ENCODE measurements around the gene DEPDC5.

Gene DEPDC5

DNA sequence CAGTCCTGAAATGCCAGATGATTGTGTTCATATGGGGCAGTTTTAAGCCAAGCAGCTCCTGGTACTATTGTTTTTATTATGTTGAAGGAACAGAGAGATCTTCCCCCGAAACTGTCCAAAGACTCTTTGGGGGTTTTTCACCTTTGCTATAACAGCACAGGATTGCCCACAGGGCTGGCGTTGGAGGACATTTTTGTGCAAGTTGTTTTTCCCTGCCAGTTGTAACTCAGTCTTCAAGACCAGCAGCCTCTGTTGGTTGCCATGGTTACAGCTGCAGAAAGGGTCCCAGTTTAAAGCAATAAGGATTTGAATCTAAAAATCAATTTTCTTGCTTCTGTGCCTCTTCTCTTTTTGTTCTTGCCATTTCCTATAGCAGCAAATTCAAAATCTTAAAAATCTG lies 145.1 kb downstream of the DEPDC5 start:
- no peak overlapping the region for H3K4me3 ChIP-seq (ENCODE audit: low read depth in 1 of 2, low read length in 2 of 2)
- H3K79me2 ChIP-seq (ENCODE audit: insufficient read depth, low read length): no peaks in the 10 kb centered on the region
- no peaks in the 10 kb centered on the region for H3K27me3 ChIP-seq (ENCODE audit: insufficient read depth, low read length, poor library complexity)
- peaks cover 34% of the 10 kb centered on the region; the same call in 1 of the 2 replicates for H3K36me3 ChIP-seq (ENCODE audit: insufficient read depth, low read length)
- no peak overlapping the region for H3K4me2 ChIP-seq (ENCODE audit: insufficient read depth, low read length)
- no peak overlapping the region for H3K9ac ChIP-seq (ENCODE audit: low read depth, low read length)
- no peaks in the 10 kb centered on the region for H3K9me3 ChIP-seq (ENCODE audit: insufficient read depth, low read length, severe bottlenecking)
- no peaks in the 10 kb centered on the region for H3K4me1 ChIP-seq (ENCODE audit: insufficient read depth, low read length)
- H2AFZ ChIP-seq (ENCODE audit: low read depth, low read length): no peak overlapping the region
- no peak for ATAC-seq (ENCODE audit: insufficient read depth, low read depth)
- no peak overlapping the region for H3K27ac ChIP-seq (ENCODE audit: low read length)
- no peak for TF ChIP-seq EZH2 (IDR thresholded peaks at IDR 0.05; ENCODE audit: borderline replicate concordance, low read depth, low read length, severe bottlenecking)
- no peak for TF ChIP-seq CTCF (IDR thresholded peaks at IDR 0.05; ENCODE audit: borderline replicate concordance, extremely low read depth, low read length, poor library complexity, severe bottlenecking)
- DNase-seq: no peak
- H4K20me1 ChIP-seq (ENCODE audit: insufficient read depth, low read length): no peaks in the 10 kb centered on the region

DNA sequence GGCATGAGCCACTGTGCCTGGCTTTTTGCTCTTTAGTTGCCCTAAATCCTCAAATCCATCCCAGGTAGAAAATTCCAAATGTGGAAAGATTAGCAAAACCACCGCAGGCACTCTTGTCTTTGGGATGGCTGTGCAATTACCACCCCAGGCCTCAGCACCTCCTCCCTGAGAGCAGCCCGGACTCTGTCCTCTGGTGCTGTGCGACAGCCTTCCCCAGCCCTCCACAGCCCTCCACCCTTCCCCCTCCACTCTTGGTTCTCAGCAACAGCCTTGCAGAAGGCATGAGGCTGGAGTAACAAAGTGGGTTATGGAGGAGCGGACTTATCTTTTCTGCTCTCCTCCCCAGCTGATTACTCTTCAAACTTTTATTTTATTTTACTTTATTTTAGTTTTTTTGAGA lies 145.8 kb downstream of the DEPDC5 start:
- Histone ChIP-seq H3K79me2 (ENCODE audit: insufficient read depth, low read length) (no peaks in the 10 kb centered on the region), H3K4me2 (ENCODE audit: insufficient read depth, low read length) (no peak overlapping the region), H3K27ac (ENCODE audit: low read length) (no peak overlapping the region), H3K9me3 (ENCODE audit: insufficient read depth, low read length, severe bottlenecking) (no peaks in the 10 kb centered on the region), H3K27me3 (ENCODE audit: insufficient read depth, low read length, poor library complexity) (no peaks in the 10 kb centered on the region), H4K20me1 (ENCODE audit: insufficient read depth, low read length) (no peaks in the 10 kb centered on the region), H3K36me3 (ENCODE audit: insufficient read depth, low read length) (peaks cover 35% of the 10 kb centered on the region; the same call in 1 of the 2 replicates), H3K9ac (ENCODE audit: low read depth, low read length) (no peak overlapping the region), H2AFZ (ENCODE audit: low read depth, low read length) (no peak overlapping the region), H3K4me1 (ENCODE audit: insufficient read depth, low read length) (no peaks in the 10 kb centered on the region), H3K4me3 (ENCODE audit: low read depth in 1 of 2, low read length in 2 of 2) (no peak overlapping the region)
- ATAC-seq (ENCODE audit: insufficient read depth, low read depth): no peak
- TF ChIP-seq CTCF (IDR thresholded peaks at IDR 0.05; ENCODE audit: borderline replicate concordance, extremely low read depth, low read length, poor library complexity, severe bottlenecking): no peak
- no peak for TF ChIP-seq EZH2 (IDR thresholded peaks at IDR 0.05; ENCODE audit: borderline replicate concordance, low read depth, low read length, severe bottlenecking)
- DNase-seq: no peak

GRCh38 chr22:31901388-31902137 lies 147.7 kb downstream of the DEPDC5 start:
- Histone ChIP-seq H3K4me2 (ENCODE audit: insufficient read depth, low read length) (no peak overlapping the region), H3K27ac (ENCODE audit: low read length) (no peak overlapping the region), H2AFZ (ENCODE audit: low read depth, low read length) (no peak overlapping the region), H4K20me1 (ENCODE audit: insufficient read depth, low read length) (no peaks in the 10 kb centered on the region), H3K9ac (ENCODE audit: low read depth, low read length) (no peak overlapping the region), H3K27me3 (ENCODE audit: insufficient read depth, low read length, poor library complexity) (no peaks in the 10 kb centered on the region), H3K9me3 (ENCODE audit: insufficient read depth, low read length, severe bottlenecking) (no peaks in the 10 kb centered on the region), H3K79me2 (ENCODE audit: insufficient read depth, low read length) (no peaks in the 10 kb centered on the region), H3K4me1 (ENCODE audit: insufficient read depth, low read length) (no peaks in the 10 kb centered on the region), H3K36me3 (ENCODE audit: insufficient read depth, low read length) (peaks cover 39% of the 10 kb centered on the region), H3K4me3 (ENCODE audit: low read depth in 1 of 2, low read length in 2 of 2) (no peak overlapping the region)
- DNase-seq (no peak), ATAC-seq (ENCODE audit: insufficient read depth, low read depth) (no peak)
- TF ChIP-seq CTCF (IDR thresholded peaks at IDR 0.05; ENCODE audit: borderline replicate concordance, extremely low read depth, low read length, poor library complexity, severe bottlenecking): no peak
- no peak for TF ChIP-seq EZH2 (IDR thresholded peaks at IDR 0.05; ENCODE audit: borderline replicate concordance, low read depth, low read length, severe bottlenecking)

Measured in DND-41 (cell line).